Brain pericyte (primary cell): ENCODE measurements around the gene HCN4.
"Not testable (repeated sequence)": the region's sequence is repeated elsewhere in the genome, so short reads cannot be mapped to it uniquely, and the experiment has no call there.

Experiments
- DNase-seq: peaks from one replicate; pipeline ENCODE4 v3.0.0-alpha.2; 2012; ENCODE audit warnings: low read depth, low spot score

Gene HCN4

DNA sequence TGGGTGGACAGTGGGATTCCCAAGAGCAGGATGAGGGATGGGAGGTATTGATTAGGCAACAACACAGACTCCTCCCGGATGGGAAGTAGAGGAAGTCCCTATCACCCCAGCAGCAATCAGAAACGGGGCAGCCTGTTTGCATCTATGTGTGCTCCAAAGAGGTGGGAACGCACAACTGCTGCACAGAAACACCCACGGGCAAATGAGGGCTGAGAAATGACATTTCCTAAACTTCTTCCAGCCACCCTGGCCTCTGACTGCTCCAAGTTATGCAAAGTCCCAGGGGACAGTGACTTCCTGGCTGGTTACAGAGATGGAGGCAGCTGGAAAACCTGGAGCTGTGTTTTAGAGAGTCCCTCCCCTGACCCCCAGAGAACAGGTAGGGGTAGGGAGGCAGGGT, 42.6 kb downstream of the HCN4 start:
- no peak for DNase-seq

- no peak for DNase-seq
Observed at GRCh38 chr15:73325191-73325861, 43.4 kb downstream of the HCN4 start.

- DNase-seq: no peak
Observed at GRCh38 chr15:73324496-73325170, 44.1 kb downstream of the HCN4 start.

DNA sequence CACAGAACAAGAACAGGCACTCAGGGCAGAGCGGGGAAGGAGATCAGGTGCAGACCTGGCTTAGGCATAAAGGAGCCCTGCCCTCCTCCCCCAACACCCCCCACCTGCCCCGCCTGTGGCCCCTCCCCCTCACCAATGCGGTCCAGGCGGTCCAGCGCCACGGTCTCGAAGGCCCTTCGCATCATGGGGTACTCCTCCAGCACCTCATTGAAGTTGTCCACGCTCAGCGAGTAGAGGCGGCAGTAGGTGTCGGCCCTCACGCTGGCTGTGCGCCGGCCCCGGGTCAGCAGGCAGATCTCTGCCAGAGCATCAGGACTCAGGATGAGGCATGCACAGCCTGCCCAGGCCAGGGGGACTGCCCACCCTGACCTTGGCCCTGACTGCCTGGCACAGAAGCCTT, 44.8 kb downstream of the HCN4 start:
- no peak for DNase-seq

- no peak for DNase-seq
Observed at GRCh38 chr15:73323374-73323955, 45.3 kb downstream of the HCN4 start.

GRCh38 chr15:73322665-73323373, 45.9 kb downstream of the HCN4 start:
- no peak for DNase-seq

DNA sequence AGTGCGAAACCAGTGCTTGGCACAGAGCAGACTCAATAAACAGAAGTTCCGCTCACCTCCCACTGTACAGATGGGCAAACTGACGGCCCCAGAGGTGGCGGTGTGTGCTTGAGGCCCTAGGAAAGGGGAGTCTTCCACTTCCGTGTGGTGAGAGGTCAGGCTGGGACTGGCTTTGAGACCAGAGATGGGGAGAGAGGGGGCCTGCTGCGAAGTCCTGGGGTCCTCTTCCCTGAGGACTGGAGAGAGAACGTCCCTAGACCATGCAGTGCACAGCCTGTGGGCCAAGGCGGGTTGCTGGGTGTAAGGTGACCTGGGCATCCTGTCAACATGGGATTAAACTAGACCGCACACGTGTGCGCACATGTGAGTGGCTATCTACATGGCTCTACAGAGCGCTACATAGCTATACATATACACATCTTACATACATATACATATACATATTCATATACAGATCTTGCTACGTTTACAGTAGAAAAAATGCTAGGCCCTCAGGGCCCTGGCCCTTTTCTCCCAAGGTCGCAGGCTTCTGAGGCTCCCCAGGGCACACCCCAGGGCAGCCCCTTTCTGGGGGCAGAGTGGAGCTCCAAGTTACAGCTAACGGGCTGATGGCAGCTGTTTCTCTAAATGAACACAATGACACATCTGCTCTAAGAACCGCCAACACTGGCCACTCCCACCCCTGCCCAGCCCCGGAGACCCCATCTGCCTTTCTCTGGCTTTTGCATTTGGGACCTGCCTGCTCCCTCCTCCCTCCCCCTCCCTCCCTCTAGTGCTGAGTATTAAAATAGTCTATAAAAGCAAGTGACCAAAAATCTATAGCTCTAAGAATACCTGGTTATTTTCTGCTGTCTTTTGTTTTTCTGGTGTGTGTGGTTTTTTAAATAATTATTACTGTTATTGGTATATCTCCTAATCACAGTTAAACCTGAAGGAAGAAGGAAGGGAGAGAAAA, 47.0 kb downstream of the HCN4 start:
- no peak for DNase-seq

- no peak for DNase-seq
Observed at GRCh38 chr15:73320619-73321180, 48.1 kb downstream of the HCN4 start.

DNA sequence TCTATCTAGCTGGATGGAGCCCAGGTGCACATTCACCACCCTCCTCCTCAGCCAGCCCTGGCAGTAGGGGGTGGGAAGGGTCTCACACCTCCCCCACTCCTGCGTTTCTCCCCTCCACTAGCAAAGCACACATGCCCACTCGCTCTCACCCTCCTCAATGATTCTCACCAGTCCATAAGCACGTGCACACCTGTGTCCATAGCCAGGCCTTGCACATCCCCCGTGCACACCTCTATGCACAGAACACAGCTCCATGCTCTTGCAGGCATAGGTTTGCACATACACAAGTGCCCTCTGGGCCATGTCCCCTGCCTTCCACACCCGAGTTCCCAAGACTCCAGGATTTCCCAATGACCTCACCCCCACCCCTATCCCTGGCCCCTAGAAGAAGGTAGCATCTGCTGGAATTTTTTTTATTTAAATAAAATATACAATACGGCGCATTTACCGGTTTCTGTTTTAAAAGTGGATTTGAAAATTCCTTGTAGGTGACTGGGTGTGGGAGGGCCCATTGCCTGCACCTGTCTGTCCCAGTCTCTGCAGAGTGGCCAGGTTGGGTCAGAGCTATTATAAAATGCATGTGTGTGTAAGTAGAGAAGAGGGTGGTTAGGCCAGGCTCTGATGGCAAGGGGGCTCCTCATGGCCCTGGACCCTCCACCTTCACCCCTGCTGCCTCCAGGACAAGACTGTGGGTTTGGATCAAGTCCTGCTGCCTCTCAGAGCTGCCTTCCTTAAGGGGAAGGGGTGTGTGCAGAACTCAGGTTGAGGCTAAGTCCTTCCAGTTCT, 49.1 kb downstream of the HCN4 start:
- no peak for DNase-seq

DNA sequence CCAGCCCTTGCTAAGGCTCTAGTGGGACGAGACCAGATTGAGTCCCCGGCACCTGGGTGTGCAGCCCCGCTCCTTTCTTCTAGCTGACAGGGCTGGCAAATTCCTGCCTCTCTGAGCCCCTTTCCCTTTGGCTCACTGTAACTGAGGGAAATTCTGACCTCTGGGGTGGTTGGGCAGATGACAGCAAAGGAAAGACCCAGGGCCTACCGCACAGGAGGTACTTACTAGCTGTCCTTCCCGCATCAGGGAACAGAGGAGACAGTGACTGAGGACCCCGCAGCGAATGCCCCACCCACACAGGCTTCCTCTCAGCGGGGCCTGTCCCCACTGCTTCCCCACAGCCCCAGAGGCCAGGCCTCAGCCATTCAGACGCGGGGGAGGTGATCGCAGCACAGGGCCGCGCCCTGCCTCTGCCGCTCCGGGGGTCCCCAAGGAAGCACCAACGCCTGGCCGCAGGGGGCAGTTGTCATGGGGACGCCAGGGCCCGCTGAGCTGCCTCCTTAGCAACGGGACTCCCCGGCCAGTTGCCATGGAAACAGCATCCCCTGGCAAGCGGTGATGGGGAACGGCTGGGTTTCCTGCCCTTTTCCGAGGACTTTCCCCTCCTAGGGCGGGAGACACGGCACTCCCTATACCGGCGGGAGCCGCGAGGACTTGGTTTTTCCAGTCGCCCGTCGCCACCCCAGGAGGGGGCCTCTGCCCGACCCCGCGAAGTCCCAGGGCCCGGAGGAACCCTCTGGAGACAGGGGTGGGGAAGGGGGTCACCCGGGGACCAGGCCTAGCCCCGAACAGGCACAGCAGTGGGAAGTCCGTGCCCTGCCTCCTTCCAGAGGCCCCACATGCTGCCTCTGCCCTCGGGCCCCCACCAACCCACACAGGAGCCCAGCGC, 50.1 kb downstream of the HCN4 start:
- no peak for DNase-seq

DNA sequence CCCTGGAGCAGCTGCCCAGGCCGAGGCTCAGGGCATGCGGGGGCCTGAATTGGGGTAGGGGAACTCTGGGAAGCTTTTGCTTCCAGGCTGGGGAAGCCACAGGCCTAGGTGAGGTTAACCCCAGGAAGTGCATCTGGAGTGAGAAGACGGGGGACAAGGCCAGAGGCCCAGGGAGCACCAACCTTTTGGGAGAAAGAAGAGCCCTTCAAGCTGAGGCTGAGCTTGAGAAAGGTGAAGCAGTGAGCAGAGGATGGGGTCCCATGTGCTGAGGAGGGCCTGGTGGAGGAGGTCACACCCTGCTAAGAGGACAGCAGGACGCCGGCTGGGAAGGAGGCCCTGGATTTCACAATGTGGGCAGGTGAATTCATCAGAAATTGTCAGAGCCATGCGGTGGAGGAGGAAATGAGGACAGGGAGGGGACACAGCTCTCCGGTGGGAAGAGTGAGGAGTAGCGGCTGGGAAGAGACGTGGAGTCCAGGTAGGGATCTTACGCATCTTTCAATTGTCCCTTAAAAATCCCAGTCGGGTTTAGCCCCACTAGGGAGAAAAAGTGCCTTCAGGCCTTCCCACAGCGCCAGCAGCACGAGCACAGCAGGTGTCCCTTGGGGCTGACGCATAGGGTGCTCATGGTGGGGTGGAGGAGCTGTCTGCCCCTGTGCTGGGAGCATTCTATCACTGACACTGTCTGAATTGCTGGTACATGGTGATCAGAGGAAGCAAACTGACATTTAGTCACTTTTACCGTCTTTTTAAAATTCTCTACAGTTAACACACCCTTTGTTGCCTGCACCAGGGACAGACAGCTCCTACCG, 50.9 kb downstream of the HCN4 start:
- DNase-seq: no peak

GRCh38 chr15:73313861-73314260, 54.9 kb downstream of the HCN4 start:
- no peak for DNase-seq

GRCh38 chr15:73308305-73308704, 60.5 kb downstream of the HCN4 start:
- DNase-seq: no peak

- DNase-seq: no peak
Observed at GRCh38 chr15:73305331-73306211, 63.2 kb downstream of the HCN4 start.

DNA sequence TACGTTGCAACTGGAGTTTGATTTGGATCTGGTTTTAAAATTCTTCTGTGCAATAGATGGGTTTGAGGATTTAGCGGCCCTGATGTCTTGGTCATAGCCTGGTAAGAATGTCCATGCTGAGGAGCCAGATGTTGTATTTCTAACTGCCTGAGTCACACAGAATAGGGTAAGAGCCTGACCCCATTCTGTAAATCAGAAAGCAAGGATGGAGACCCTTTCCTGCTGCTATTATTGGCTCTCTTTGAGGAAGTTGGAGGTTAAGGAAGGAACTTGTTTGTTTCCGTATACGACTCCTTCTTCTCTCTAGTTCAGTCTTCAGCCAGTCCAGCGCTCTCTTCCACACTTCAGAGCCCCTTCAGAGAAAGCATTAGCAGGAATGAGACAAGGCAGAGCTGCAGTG, 65.1 kb downstream of the HCN4 start:
- DNase-seq: no peak

DNA sequence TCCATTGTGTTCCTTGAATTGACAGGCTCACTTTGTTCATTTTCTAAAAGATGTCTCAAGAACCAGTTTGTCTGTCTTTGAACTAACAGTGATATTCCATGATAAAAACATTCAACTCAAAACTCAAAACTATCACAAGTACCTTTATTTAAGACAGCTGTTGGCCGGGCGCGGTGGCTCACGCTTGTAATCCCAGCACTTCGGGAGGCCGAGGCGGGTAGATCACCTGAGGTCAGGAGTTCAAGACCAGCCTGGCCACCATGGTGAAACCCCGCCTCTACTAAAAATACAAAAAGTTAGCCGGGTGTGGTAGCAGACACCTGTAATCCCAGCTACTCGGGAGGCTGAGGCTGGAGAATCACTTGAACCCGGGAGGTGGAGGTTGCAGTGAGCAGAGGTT, 68.5 kb downstream of the HCN4 start:
- not testable (repeated sequence) for DNase-seq

- DNase-seq: no peak
Observed at GRCh38 chr15:73298522-73299245, 70.1 kb downstream of the HCN4 start.
